T47D (cell line): Measurements from ENCODE around the gene CFLAR.
A peak's percentile ranks its signal among the peaks of the same experiment; 100 is the strongest.
"Not testable (repeated sequence)": the region's sequence is repeated elsewhere in the genome, so short reads cannot be mapped to it uniquely, and the experiment has no call there.

Source experiments
- DNase-seq, 2 experiments: peaks; one replicate each; pipeline versions ENCODE4 v3.0.0 to v3.0.0-alpha.2; 2011 to 2012; ENCODE audit warnings: low read depth in 1 of 2, low spot score in 1 of 2
- JUND ChIP-seq: IDR thresholded peaks from 2 replicates; pipeline ENCODE4 v1.6.1; 2012; ENCODE audit warnings: low read depth
- in situ Hi-C: cut with HindIII; loops from 2 replicates; pipeline ENCODE4 v1.10.0; 2016; ENCODE audit warnings: low sequenced_read_pairs, low pct_unique_long_range_greater_than_20kb

The CFLAR gene

GRCh38 chr2:201109186-201109585, 6.8 kb upstream of the CFLAR start:
- in situ Hi-C loops: no loop called here
- no peak for DNase-seq
- TF ChIP-seq JUND: no peak

GRCh38 chr2:201110615-201111014, 5.3 kb upstream of the CFLAR start:
- no peak for TF ChIP-seq JUND
- DNase-seq: no peak
- in situ Hi-C loops: no loop called here

DNA sequence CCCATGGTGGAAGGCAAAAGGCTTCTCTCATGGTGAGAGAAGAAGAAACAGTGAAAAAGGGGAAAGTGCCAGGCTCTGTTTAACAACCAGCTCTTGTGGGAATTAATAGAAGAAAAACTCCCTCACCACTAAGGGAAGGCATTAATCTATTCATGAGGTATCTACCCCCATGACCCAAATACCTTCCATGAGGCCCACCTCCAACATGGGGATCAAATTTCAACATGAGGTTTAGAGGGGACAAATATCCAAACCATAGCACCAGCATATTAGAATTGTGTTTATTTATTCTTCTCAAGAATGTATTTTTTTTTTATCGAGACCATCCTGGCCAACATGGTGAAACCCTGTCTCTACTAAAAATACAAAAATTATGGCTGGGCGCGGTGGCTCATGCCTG, 4.9 kb upstream of the CFLAR start:
- TF ChIP-seq JUND: no peak
- DNase-seq: no peak
- in situ Hi-C loops: no loop called here

GRCh38 chr2:201114350-201114749, 1.6 kb upstream of the CFLAR start:
- no peak for DNase-seq
- no peak for TF ChIP-seq JUND
- in situ Hi-C loops: no loop called here

GRCh38 chr2:201114846-201115245, 1.1 kb upstream of the CFLAR start:
- peak in 1 of 2 experiments; percentile 27 for DNase-seq
- in situ Hi-C loops: no loop called here
- TF ChIP-seq JUND: no peak

DNA sequence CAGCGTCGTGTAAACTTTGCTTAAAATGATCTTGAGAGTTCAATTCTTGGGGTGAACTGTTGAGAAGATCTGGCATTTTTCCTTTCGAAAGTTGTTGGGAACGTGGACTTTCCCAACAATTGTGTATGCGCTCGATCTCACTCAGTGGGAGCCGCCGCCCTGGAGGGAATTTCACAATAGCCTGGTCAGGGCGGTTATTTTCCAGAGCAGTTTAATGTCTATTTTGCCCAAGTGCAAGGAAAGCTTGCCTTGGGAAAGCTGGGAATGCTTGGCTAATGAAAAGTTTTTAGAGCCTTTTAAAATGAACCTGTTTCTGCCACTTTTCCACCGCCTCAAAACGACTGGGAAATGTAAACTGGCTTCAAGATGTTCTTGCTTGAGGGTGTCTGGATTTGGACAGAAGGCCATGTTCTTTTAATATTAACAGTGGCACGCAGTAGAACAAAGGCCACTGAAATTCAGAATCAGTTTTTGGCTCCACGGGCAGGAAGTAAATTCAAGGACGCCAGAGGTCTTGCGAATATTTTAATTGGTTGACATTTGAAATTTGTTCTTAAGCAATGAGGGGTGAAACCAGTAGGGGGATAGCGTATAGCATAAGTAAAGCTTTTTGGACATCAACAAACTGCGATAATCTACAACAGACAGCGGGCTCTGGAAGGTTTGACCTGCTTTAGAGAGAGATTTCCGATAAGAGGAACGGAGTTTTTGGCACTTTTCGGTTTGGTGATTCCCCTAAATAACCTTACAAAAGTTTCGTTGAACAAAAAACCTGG, 1.2 kb downstream of the CFLAR start:
- peak in 1 of 2 experiments; percentile 69 for DNase-seq
- in situ Hi-C loops: no loop called here
- TF ChIP-seq JUND: no peak

DNA sequence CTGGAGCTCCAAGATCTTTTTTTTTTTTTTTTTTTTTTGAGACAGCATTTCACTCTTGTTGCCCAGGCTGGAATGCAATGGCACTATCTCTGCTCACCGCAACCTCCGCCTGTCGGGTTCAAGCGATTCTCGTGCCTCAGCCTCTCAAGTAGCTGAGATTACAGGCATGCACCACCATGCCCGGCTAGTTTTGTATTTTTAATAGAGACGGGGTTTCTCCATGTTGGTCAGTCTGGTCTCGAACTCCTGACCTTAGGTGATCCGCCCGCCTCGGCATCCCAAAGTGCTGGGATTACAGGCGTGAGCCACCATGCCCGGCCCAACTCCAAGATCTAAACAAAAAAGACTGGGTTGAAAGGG, 1.8 kb downstream of the CFLAR start:
- DNase-seq, in situ Hi-C loops: not testable (repeated sequence)

DNA sequence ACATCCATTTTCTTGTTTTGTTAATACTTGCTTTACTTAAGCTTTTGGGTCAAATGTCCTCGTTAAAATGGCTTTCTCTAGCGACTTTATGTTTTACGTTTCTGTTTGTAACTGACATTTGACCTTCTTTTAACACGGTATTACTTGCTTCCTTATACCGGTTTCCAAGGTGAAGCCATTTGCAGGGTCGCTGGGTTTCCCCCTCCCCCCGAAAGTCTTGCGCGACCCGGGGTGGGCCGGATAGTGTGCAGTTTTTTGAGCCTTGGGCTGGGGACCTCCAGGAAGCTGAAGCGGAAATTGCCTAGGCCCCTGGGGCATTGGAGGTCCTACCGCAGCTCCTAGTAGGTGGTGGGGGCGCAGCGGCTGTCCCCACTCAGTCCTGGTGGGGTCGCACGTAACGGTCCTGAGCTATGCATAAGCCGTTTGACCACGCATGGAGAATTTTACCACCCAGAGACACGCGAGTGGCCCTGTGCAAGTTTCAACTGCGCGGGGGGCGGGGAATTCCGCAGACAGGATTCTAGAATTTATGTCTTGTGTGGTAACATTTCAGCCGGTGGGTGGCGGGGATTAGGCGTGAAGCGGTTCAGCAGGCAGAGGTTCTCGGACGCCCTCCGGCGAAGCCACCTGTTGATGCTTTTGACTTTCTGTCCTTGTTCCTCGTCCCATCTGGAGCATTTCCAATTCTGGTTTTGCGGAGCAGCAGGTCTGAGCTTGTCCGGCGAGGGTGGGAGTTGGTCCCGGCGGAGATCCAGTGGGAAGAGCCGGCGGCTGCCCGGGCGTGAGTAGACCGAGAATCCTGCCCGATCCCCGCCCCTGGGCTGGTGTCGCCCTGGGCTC, 2.4 kb downstream of the CFLAR start:
- no peak for TF ChIP-seq JUND
- in situ Hi-C loops: no loop called here
- DNase-seq: peak in 1 of 2 experiments; percentile 96

- in situ Hi-C loops: no loop called here
- no peak for DNase-seq
- TF ChIP-seq JUND: no peak
Observed at GRCh38 chr2:201118961-201119854, 3.2 kb downstream of the CFLAR start.

GRCh38 chr2:201122276-201122675, 6.3 kb downstream of the CFLAR start:
- DNase-seq: no peak
- TF ChIP-seq JUND: no peak
- in situ Hi-C loops: no loop called here

- TF ChIP-seq JUND: no peak
- no peak for DNase-seq
- in situ Hi-C loops: no loop called here
Observed at GRCh38 chr2:201126308-201127151, 10.6 kb downstream of the CFLAR start.

DNA sequence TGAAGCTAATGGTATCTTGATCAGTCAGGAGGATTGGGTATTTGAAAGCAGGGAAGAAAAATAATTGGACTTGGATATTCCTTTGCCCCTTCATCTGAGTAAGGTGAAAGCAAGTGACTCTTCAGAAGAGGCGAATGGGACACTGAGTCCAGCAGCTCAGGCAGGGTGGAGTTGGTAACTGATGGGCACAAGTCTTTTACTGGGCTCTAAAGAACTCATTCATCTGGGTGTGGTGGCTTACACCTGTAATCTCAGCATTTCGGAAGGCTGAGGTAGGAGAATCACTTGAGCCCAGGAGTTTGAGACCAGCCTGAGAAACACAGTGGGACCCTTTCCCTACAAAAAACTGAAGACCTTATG, 11.2 kb downstream of the CFLAR start:
- in situ Hi-C loops: no loop called here
- DNase-seq: no peak
- TF ChIP-seq JUND: no peak
